GM12878 (cell line): ENCODE results near the gene RAMACL. TPM values are rescaled to one million over a fixed set of nuclear protein-coding genes. Genes with fewer than 3 reads are reported as not detected.

Source experiments
- ATAC-seq: fragments of 200-7000 bp; cut with Tn5 transposase; 3 replicates; pipeline ENCODE4 v1.9.1; 2020; ENCODE audit warnings: mild to moderate bottlenecking, moderate library complexity
- BruUV-seq: library from RNA; stranded (reverse); fragments of 400-500 nt; replicated peaks from 2 replicates; lab custom pipeline; 2021; lab: Mats Ljungman, UMichigan
- CTCF ChIA-PET: fragments of 300-600 bp; sonication (Branson Sonifier 250); formaldehyde crosslinking; extraction: SDS; loops from one replicate; lab custom pipeline; 2021; ENCODE audit warnings: inconsistent platforms; lab: Yijun Ruan, JAX
- POLR2A ChIA-PET: fragments of 350-600 bp; formaldehyde crosslinking; extraction: SDS; loops from one replicate; lab custom pipeline; 2021; ENCODE audit warnings: inconsistent platforms; lab: Charles Lee
- RAD21 ChIA-PET: fragments of 300-600 bp; sonication (Branson Sonifier 250); formaldehyde crosslinking; loops from one replicate; lab custom pipeline; 2023; ENCODE audit warnings: antibody characterized with exemption; ENCODE audit not compliant: unreplicated experiment; lab: Charles Lee
- SMC1A ChIA-PET: fragments of 300-600 bp; sonication (Branson Sonifier 250); formaldehyde crosslinking; loops from one replicate; lab custom pipeline; 2023; ENCODE audit not compliant: unreplicated experiment, uncharacterized antibody; lab: Charles Lee
- DNase-seq: peaks from one replicate; pipeline ENCODE4 v3.0.0-alpha.2; 2011; ENCODE audit warnings: low read depth, low spot score
- FAIRE-seq: peaks from 3 replicates; lab custom pipeline; 2011; peaks lifted over from hg19 to GRCh38; lab: Jason Lieb, UNC
- H2AFZ ChIP-seq: 2 replicates; pipeline ENCODE4 v1.6.0; 2011; ENCODE audit warnings: low read depth, low read length, control low read depth; ENCODE audit not compliant: control insufficient read depth
- H3K27ac ChIP-seq: 2 replicates; pipeline ENCODE4 v1.5.1; 2011; ENCODE audit warnings: control low read depth; ENCODE audit not compliant: control insufficient read depth, insufficient read depth
- H3K27me3 ChIP-seq, 2 experiments: replicated peaks in 1 of 2; 2 replicates each; pipeline versions ENCODE4 v1.6.0 to v1.6.1; 2011; ENCODE audit warnings: low read length in 1 of 2; ENCODE audit not compliant: control insufficient read depth in 2 of 2, insufficient read depth in 2 of 2
- H3K36me3 ChIP-seq, 2 experiments: 2 replicates each; pipeline ENCODE4 v1.5.1; 2011; ENCODE audit warnings: low read length in 1 of 2; ENCODE audit not compliant: control insufficient read depth in 2 of 2, insufficient read depth in 2 of 2
- H3K4me1 ChIP-seq: 2 replicates; pipeline ENCODE4 v1.6.1; 2011; ENCODE audit warnings: mild to moderate bottlenecking, low read length, moderate library complexity, mixed read lengths; ENCODE audit not compliant: control insufficient read depth, insufficient read depth
- H3K4me2 ChIP-seq: 2 replicates; pipeline ENCODE4 v1.6.0; 2011; ENCODE audit warnings: control low read depth; ENCODE audit not compliant: control insufficient read depth, insufficient read depth
- H3K4me3 ChIP-seq: fragments of 200-600 bp; sonication (generic); 2 replicates; pipeline ENCODE4 v1.5.1; 2016
- H3K79me2 ChIP-seq: 2 replicates; pipeline ENCODE4 v1.6.0; 2011; ENCODE audit warnings: low read length; ENCODE audit not compliant: control insufficient read depth, insufficient read depth
- H3K9ac ChIP-seq: 2 replicates; pipeline ENCODE4 v1.8.0; 2011; ENCODE audit warnings: low read length, control low read depth, mixed read lengths; ENCODE audit not compliant: control insufficient read depth, insufficient read depth
- H3K9me3 ChIP-seq: replicated peaks from 3 replicates; pipeline ENCODE4 v1.5.1; 2011; ENCODE audit warnings: mild to moderate bottlenecking, low read length; ENCODE audit not compliant: control insufficient read depth, insufficient read depth
- H4K20me1 ChIP-seq: 2 replicates; pipeline ENCODE4 v1.6.0; 2011; ENCODE audit not compliant: control insufficient read depth, insufficient read depth
- BACH1 ChIP-seq: fragments of 450-650 bp; IDR thresholded peaks from 2 replicates; pipeline ENCODE4 v1.6.1; 2017; ENCODE audit warnings: mild to moderate bottlenecking, borderline replicate concordance
- GATAD2B ChIP-seq: fragments of 450-650 bp; conservative IDR thresholded peaks from 2 replicates; pipeline ENCODE4 v1.6.1; 2017; ENCODE audit warnings: low read depth, mild to moderate bottlenecking, moderate library complexity
- JUND ChIP-seq: IDR thresholded peaks from 2 replicates; pipeline ENCODE4 v1.6.1; 2012; ENCODE audit warnings: low read depth, mild to moderate bottlenecking, low read length, improper control_type of control experiment, moderate library complexity
- RAD51 ChIP-seq: fragments of 450-650 bp; IDR thresholded peaks from 2 replicates; pipeline ENCODE4 v1.6.1; 2016; ENCODE audit warnings: moderate library complexity, mild to moderate bottlenecking, inconsistent platforms
- SREBF2 ChIP-seq: IDR thresholded peaks from 2 replicates; pipeline ENCODE4 v1.6.1; 2012; ENCODE audit warnings: mild to moderate bottlenecking, low read length
- ZNF207 ChIP-seq: fragments of 450-650 bp; IDR thresholded peaks from 2 replicates; pipeline ENCODE4 v1.6.1; 2014; ENCODE audit warnings: antibody characterized with exemption, mild to moderate bottlenecking, borderline replicate concordance
- ZNF622 ChIP-seq: fragments of 450-650 bp; IDR thresholded peaks from 2 replicates; pipeline ENCODE4 v1.6.1; 2017; ENCODE audit warnings: mild to moderate bottlenecking, inconsistent platforms
- WGBS: methylation state at CpG from one replicate; pipeline ENCODE4 v1.1.6; 2016; ENCODE audit warnings: low lambda C conversion rate; ENCODE audit not compliant: insufficient replicate concordance, insufficient coverage; ENCODE audit errors: missing lambda C conversion rate; 5-methylcytosine and 5-hydroxymethylcytosine counted together
- in situ Hi-C: fragments of 300-500 bp; cut with MboI; formaldehyde crosslinking; loops from 9 replicates; pipeline ENCODE4 v1.14.3; 2018; ENCODE audit warnings: mixed read lengths
- intact Hi-C: fragments of 100-400 bp; cut with micrococcal nuclease; formaldehyde crosslinking; loops from one replicate; pipeline ENCODE4 v1.14.2; 2022; ENCODE audit not compliant: unreplicated experiment
- polyA plus RNA-seq, 11 experiments: library from polyadenylated mRNA; depleted of rRNA in 4 of 11; unstranded in 6 of 11; stranded (reverse) in 5 of 11; fragments of >200 nt; fragmentation: Nextera tagmentation in 4 of 11; fragmentation: Illumina TruSeq in 1 of 11; extraction: Ambion mirVana in 4 of 11; extraction: Trizol in 1 of 11; gene quantifications; 1 replicate in 1 of 11; 2 replicates in 10 of 11; pipeline versions ENCODE4 v1.2.1 to v1.2.3, GENCODE V29; 2011 to 2016; ENCODE audit warnings: inconsistent platforms in 2 of 11, missing spikeins in 2 of 11, low read depth in 1 of 11
- total RNA-seq, 4 experiments: library from RNA; depleted of rRNA in 3 of 4; stranded (reverse); fragments of >200 nt in 3 of 4; fragmentation: Illumina TruSeq in 1 of 4; extraction: Trizol in 1 of 4; gene quantifications; 2 replicates each; pipeline versions ENCODE4 v1.2.1 to v1.2.3, GENCODE V29; 2013 to 2021
- TF ChIP-seq, protein P1 (sequence below): IDR thresholded peaks from 2 replicates; pipeline ENCODE4 v1.6.1; 2012; ENCODE audit warnings: low read length, inconsistent platforms
- TF ChIP-seq, protein P2 (sequence below): fragments of 450-650 bp; IDR thresholded peaks from 2 replicates; pipeline ENCODE4 v1.6.1; 2017; ENCODE audit warnings: mild to moderate bottlenecking, moderate library complexity
- TF ChIP-seq, protein P3 (sequence below): fragments of 450-650 bp; IDR thresholded peaks from 2 replicates; pipeline ENCODE4 v1.6.1; 2017; ENCODE audit warnings: mild to moderate bottlenecking, moderate library complexity
- TF ChIP-seq, protein P4 (sequence below): IDR thresholded peaks from 2 replicates; pipeline ENCODE4 v1.6.1; 2011; ENCODE audit warnings: low read depth, low read length, improper control_type of control experiment, borderline replicate concordance
- TF ChIP-seq, protein P5 (sequence below): fragments of 450-650 bp; conservative IDR thresholded peaks from 2 replicates; pipeline ENCODE4 v1.6.1; 2017; ENCODE audit warnings: mild to moderate bottlenecking, moderate library complexity

The RAMACL gene
- total and polyA plus RNA-seq, 10 of the 15 experiments (the other 5 are each of a cell fraction or from before 2014, with no cell fraction given), result 0.09 to 1.3 (median 0.31) TPM; not detected in 1

DNA sequence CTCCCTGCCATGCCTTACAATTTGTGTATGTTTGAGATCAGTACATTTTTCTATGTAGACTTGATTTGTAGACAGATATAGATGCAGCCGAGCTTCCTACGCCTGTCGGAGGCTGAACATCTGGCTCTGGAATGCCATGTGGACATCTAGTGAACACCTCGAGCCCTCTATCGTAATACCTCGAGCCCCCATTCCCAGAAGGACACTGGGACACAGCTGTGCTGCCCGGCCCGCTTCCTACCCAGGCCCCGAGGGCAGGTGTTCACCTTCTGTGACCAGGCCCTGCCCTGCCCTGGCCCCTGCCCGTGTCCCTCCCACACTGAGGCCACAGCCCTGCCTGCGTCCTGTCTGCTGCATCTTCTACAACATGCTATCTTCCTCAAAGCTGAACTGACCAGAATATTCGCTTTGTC lies 27.7 kb upstream of the RAMACL start:
- Histone ChIP-seq H3K9ac (no peak overlapping the region), H3K27me3 (no peaks in the 10 kb centered on the region), H3K36me3 (no peaks in the 10 kb centered on the region), H3K79me2 (no peaks in the 10 kb centered on the region), H3K4me3 (no peak overlapping the region), H3K4me1 (no peaks in the 10 kb centered on the region), H3K4me2 (no peak overlapping the region), H2AFZ (no peak overlapping the region), H3K27ac (no peak overlapping the region), H3K9me3 (no peaks in the 10 kb centered on the region), H4K20me1 (no peaks in the 10 kb centered on the region; the same call in 1 of the 2 replicates)
- ChIA-PET CTCF (interaction anchor here (0.6 kb wide), 1 partner anchor 16 kb away, joined by 3 read pairs; no protein-coding TSS in a partner anchor), RAD21 (no interaction called here), SMC1A (interaction anchor here (1.4 kb wide), 1 partner anchor 8 kb away, joined by 4 read pairs; no protein-coding TSS in a partner anchor), POLR2A (no interaction called here)
- FAIRE-seq (no peak), ATAC-seq (no peak), DNase-seq (no peak)
- intact Hi-C loops, result no loop called here
- no TSS peak for BruUV-seq
- 37% methylated on average over 11 of the region's 12 CpGs for WGBS
- in situ Hi-C loops, result no loop called here
- TF ChIP-seq BACH1, result no peak
- no peak for TF ChIP-seq GATAD2B
- no peak for TF ChIP-seq ZNF207
- TF ChIP-seq, protein P1, sequence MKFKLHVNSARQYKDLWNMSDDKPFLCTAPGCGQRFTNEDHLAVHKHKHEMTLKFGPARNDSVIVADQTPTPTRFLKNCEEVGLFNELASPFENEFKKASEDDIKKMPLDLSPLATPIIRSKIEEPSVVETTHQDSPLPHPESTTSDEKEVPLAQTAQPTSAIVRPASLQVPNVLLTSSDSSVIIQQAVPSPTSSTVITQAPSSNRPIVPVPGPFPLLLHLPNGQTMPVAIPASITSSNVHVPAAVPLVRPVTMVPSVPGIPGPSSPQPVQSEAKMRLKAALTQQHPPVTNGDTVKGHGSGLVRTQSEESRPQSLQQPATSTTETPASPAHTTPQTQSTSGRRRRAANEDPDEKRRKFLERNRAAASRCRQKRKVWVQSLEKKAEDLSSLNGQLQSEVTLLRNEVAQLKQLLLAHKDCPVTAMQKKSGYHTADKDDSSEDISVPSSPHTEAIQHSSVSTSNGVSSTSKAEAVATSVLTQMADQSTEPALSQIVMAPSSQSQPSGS, result no peak
- TF ChIP-seq, protein P2, sequence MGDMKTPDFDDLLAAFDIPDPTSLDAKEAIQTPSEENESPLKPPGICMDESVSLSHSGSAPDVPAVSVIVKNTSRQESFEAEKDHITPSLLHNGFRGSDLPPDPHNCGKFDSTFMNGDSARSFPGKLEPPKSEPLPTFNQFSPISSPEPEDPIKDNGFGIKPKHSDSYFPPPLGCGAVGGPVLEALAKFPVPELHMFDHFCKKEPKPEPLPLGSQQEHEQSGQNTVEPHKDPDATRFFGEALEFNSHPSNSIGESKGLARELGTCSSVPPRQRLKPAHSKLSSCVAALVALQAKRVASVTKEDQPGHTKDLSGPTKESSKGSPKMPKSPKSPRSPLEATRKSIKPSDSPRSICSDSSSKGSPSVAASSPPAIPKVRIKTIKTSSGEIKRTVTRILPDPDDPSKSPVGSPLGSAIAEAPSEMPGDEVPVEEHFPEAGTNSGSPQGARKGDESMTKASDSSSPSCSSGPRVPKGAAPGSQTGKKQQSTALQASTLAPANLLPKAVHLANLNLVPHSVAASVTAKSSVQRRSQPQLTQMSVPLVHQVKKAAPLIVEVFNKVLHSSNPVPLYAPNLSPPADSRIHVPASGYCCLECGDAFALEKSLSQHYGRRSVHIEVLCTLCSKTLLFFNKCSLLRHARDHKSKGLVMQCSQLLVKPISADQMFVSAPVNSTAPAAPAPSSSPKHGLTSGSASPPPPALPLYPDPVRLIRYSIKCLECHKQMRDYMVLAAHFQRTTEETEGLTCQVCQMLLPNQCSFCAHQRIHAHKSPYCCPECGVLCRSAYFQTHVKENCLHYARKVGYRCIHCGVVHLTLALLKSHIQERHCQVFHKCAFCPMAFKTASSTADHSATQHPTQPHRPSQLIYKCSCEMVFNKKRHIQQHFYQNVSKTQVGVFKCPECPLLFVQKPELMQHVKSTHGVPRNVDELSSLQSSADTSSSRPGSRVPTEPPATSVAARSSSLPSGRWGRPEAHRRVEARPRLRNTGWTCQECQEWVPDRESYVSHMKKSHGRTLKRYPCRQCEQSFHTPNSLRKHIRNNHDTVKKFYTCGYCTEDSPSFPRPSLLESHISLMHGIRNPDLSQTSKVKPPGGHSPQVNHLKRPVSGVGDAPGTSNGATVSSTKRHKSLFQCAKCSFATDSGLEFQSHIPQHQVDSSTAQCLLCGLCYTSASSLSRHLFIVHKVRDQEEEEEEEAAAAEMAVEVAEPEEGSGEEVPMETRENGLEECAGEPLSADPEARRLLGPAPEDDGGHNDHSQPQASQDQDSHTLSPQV, result no peak
- TF ChIP-seq, protein P3, sequence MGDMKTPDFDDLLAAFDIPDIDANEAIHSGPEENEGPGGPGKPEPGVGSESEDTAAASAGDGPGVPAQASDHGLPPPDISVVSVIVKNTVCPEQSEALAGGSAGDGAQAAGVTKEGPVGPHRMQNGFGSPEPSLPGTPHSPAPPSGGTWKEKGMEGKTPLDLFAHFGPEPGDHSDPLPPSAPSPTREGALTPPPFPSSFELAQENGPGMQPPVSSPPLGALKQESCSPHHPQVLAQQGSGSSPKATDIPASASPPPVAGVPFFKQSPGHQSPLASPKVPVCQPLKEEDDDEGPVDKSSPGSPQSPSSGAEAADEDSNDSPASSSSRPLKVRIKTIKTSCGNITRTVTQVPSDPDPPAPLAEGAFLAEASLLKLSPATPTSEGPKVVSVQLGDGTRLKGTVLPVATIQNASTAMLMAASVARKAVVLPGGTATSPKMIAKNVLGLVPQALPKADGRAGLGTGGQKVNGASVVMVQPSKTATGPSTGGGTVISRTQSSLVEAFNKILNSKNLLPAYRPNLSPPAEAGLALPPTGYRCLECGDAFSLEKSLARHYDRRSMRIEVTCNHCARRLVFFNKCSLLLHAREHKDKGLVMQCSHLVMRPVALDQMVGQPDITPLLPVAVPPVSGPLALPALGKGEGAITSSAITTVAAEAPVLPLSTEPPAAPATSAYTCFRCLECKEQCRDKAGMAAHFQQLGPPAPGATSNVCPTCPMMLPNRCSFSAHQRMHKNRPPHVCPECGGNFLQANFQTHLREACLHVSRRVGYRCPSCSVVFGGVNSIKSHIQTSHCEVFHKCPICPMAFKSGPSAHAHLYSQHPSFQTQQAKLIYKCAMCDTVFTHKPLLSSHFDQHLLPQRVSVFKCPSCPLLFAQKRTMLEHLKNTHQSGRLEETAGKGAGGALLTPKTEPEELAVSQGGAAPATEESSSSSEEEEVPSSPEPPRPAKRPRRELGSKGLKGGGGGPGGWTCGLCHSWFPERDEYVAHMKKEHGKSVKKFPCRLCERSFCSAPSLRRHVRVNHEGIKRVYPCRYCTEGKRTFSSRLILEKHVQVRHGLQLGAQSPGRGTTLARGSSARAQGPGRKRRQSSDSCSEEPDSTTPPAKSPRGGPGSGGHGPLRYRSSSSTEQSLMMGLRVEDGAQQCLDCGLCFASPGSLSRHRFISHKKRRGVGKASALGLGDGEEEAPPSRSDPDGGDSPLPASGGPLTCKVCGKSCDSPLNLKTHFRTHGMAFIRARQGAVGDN, result no peak
- no peak for TF ChIP-seq SREBF2
- TF ChIP-seq ZNF622, result no peak
- TF ChIP-seq, protein P4, sequence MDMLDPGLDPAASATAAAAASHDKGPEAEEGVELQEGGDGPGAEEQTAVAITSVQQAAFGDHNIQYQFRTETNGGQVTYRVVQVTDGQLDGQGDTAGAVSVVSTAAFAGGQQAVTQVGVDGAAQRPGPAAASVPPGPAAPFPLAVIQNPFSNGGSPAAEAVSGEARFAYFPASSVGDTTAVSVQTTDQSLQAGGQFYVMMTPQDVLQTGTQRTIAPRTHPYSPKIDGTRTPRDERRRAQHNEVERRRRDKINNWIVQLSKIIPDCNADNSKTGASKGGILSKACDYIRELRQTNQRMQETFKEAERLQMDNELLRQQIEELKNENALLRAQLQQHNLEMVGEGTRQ, result no peak
- TF ChIP-seq JUND, result no peak
- TF ChIP-seq, protein P5, sequence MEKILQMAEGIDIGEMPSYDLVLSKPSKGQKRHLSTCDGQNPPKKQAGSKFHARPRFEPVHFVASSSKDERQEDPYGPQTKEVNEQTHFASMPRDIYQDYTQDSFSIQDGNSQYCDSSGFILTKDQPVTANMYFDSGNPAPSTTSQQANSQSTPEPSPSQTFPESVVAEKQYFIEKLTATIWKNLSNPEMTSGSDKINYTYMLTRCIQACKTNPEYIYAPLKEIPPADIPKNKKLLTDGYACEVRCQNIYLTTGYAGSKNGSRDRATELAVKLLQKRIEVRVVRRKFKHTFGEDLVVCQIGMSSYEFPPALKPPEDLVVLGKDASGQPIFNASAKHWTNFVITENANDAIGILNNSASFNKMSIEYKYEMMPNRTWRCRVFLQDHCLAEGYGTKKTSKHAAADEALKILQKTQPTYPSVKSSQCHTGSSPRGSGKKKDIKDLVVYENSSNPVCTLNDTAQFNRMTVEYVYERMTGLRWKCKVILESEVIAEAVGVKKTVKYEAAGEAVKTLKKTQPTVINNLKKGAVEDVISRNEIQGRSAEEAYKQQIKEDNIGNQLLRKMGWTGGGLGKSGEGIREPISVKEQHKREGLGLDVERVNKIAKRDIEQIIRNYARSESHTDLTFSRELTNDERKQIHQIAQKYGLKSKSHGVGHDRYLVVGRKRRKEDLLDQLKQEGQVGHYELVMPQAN, result no peak
- TF ChIP-seq RAD51, result no peak
